ENCODE results near the gene IL2RG. TPM values are rescaled to one million over a fixed set of nuclear protein-coding genes. Genes with fewer than 3 reads are reported as not detected.

The IL2RG gene
- total RNA-seq, 1 experiment from 2014 or later = 2.8 TPM

DNA sequence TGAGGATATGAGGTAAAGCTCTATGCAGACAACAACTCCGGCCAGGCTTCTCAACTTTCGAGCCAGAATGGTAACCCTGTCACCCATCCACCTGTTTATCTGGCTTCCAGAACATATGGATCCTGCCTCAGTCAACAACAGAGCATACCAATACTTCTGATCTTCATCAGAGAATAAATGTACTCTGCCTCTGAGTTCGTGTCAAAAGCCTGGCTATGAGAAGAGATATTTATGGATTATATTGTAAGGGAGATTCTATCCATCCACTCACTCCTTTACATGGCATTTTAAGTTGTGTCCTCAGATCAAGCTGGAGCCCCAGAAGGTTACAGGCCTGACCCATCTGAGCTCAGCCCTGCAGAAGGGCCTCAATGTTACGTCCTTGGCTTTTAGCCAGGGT is 25.5 kb downstream of the IL2RG start:
- DNase-seq (ENCODE audit: low spot score) = no peak
- POLR2A ChIA-PET (ENCODE audit: low non-redundant PET) = no interaction called here
- no peaks in the 10 kb centered on the region for H3K9me3 ChIP-seq (ENCODE audit: low read depth, low read length, poor library complexity, severe bottlenecking)
- no peaks in the 10 kb centered on the region for H3K27me3 ChIP-seq (replicated peaks; ENCODE audit: insufficient read depth, low read depth, low read length, poor library complexity)
- intact Hi-C loops (cut with micrococcal nuclease; ENCODE audit: unreplicated experiment) = no loop called here
- TF ChIP-seq, protein P1, sequence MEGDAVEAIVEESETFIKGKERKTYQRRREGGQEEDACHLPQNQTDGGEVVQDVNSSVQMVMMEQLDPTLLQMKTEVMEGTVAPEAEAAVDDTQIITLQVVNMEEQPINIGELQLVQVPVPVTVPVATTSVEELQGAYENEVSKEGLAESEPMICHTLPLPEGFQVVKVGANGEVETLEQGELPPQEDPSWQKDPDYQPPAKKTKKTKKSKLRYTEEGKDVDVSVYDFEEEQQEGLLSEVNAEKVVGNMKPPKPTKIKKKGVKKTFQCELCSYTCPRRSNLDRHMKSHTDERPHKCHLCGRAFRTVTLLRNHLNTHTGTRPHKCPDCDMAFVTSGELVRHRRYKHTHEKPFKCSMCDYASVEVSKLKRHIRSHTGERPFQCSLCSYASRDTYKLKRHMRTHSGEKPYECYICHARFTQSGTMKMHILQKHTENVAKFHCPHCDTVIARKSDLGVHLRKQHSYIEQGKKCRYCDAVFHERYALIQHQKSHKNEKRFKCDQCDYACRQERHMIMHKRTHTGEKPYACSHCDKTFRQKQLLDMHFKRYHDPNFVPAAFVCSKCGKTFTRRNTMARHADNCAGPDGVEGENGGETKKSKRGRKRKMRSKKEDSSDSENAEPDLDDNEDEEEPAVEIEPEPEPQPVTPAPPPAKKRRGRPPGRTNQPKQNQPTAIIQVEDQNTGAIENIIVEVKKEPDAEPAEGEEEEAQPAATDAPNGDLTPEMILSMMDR (conservative IDR thresholded peaks at IDR 0.05; ENCODE audit: low read depth, low read length) = no peak
- no peak for TF ChIP-seq EZH2 (IDR thresholded peaks at IDR 0.05; ENCODE audit: borderline replicate concordance, low read depth, low read length, poor library complexity, severe bottlenecking)
- no TSS peak for BruUV-seq (replicated peaks)
- H3K36me3 ChIP-seq (ENCODE audit: insufficient read depth, low read length, poor library complexity, severe bottlenecking) = no peaks in the 10 kb centered on the region
- no peaks in the 10 kb centered on the region for H3K4me1 ChIP-seq (ENCODE audit: insufficient read depth, low read length, poor library complexity, severe bottlenecking)
- H3K4me3 ChIP-seq (ENCODE audit: low read depth, low read length, poor library complexity, severe bottlenecking) = no peak overlapping the region
- no peak overlapping the region for H3K27ac ChIP-seq (ENCODE audit: low read depth, low read length, poor library complexity, severe bottlenecking)
- CTCF ChIA-PET = no interaction called here

DNA sequence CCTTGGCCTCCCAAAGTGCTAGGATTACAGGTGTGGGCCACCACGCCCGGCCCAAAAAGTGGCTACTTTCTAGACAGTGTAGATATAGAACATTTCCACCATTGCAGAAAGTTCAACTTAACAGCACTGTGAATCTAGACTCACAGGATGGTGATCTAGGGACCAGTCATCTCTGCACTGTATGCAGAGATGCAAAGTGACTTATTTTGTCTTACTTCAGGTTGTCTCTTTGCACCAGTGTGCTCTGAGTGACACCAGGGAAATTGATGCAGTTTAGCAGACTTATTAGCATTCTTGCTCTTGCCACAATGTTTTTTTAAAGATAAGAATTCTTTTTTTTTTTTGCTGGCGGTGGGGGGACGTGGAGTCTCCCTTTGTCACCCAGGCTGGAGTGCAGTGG is 28.6 kb downstream of the IL2RG start:
- no peak for TF ChIP-seq EZH2 (IDR thresholded peaks at IDR 0.05; ENCODE audit: borderline replicate concordance, low read depth, low read length, poor library complexity, severe bottlenecking)
- TF ChIP-seq, protein P1 (conservative IDR thresholded peaks at IDR 0.05; ENCODE audit: low read depth, low read length) = no peak
- CTCF ChIA-PET = no interaction called here
- no peak overlapping the region for H3K4me3 ChIP-seq (ENCODE audit: low read depth, low read length, poor library complexity, severe bottlenecking)
- no peak for DNase-seq (ENCODE audit: low spot score)
- H3K27ac ChIP-seq (ENCODE audit: low read depth, low read length, poor library complexity, severe bottlenecking) = no peak overlapping the region
- no TSS peak for BruUV-seq (replicated peaks)
- no peaks in the 10 kb centered on the region for H3K4me1 ChIP-seq (ENCODE audit: insufficient read depth, low read length, poor library complexity, severe bottlenecking)
- H3K27me3 ChIP-seq (replicated peaks; ENCODE audit: insufficient read depth, low read depth, low read length, poor library complexity) = no peaks in the 10 kb centered on the region
- no peaks in the 10 kb centered on the region for H3K36me3 ChIP-seq (ENCODE audit: insufficient read depth, low read length, poor library complexity, severe bottlenecking)
- intact Hi-C loops (cut with micrococcal nuclease; ENCODE audit: unreplicated experiment) = no loop called here
- POLR2A ChIA-PET (ENCODE audit: low non-redundant PET) = no interaction called here
- no peaks in the 10 kb centered on the region for H3K9me3 ChIP-seq (ENCODE audit: low read depth, low read length, poor library complexity, severe bottlenecking)

DNA sequence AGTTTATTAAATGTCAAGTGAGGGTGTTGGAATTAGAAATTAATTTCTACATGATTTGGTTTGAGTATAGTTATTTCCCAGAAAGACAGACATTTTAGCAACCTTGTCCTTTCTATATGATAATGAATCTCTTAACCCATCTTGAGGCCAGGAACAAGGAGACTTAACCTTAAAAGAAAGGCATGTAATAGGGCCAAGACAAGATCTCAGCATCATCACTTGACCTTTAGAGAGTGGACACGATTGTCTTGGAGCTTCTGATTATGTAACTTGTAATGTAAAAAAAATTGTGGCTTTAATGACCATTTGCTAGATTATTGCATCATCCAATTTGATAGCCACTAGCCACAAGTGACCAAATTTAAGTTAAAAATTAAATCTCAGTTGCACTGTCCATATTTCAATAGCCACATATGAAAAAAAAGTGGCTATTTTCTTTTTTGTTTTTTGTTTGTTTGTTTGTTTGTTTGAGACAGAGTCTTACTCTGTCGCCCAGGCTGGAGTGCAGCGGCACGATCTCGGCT is 29.2 kb downstream of the IL2RG start:
- no TSS peak for BruUV-seq (replicated peaks)
- Histone ChIP-seq H3K4me3 (ENCODE audit: low read depth, low read length, poor library complexity, severe bottlenecking) (no peak overlapping the region), H3K27me3 (replicated peaks; ENCODE audit: insufficient read depth, low read depth, low read length, poor library complexity) (no peaks in the 10 kb centered on the region), H3K4me1 (ENCODE audit: insufficient read depth, low read length, poor library complexity, severe bottlenecking) (no peaks in the 10 kb centered on the region), H3K9me3 (ENCODE audit: low read depth, low read length, poor library complexity, severe bottlenecking) (no peaks in the 10 kb centered on the region), H3K36me3 (ENCODE audit: insufficient read depth, low read length, poor library complexity, severe bottlenecking) (no peaks in the 10 kb centered on the region), H3K27ac (ENCODE audit: low read depth, low read length, poor library complexity, severe bottlenecking) (no peak overlapping the region)
- ChIA-PET POLR2A (ENCODE audit: low non-redundant PET) (no interaction called here), CTCF (no interaction called here)
- DNase-seq (ENCODE audit: low spot score) = no peak
- intact Hi-C loops (cut with micrococcal nuclease; ENCODE audit: unreplicated experiment) = no loop called here
- TF ChIP-seq, protein P1 (conservative IDR thresholded peaks at IDR 0.05; ENCODE audit: low read depth, low read length) = no peak
- no peak for TF ChIP-seq EZH2 (IDR thresholded peaks at IDR 0.05; ENCODE audit: borderline replicate concordance, low read depth, low read length, poor library complexity, severe bottlenecking)
